GM18870 (cell line): ENCODE data around the gene SUZ12.
A peak's percentile ranks its signal among the peaks of the same experiment; 100 is the strongest.
"Not testable (repeated sequence)": the region's sequence is repeated elsewhere in the genome, so short reads cannot be mapped to it uniquely, and the experiment has no call there.

Source experiments
- ATAC-seq: cut with Tn5 transposase; IDR thresholded peaks from one replicate; pipeline ENCODE4 v1.9.1; 2021; ENCODE audit warnings: moderate library complexity; ENCODE audit not compliant: unreplicated experiment

The SUZ12 gene

GRCh38 chr17:31942396-31942795, 5.6 kb downstream of the SUZ12 start:
- not testable (repeated sequence) for ATAC-seq

DNA sequence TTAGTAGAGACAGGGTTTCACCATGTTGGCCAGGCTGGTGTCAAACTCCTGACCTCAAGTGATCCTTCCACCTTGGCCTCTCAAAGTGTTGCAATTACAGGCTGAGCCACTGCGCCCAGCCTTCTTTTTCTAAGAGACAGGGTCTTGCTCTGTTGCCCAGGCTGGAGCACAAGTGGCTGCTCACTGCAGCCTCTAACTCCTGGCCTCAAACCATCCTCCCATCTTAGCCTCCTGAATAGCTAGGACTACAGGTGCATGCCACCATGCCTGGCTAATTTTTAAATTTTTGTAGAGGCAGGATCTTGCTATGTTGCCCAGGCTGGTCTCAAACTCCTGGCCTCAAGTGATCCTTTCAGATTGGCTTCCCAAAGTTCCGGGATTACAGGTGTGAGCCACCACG, 15.1 kb downstream of the SUZ12 start:
- ATAC-seq, result not testable (repeated sequence)

DNA sequence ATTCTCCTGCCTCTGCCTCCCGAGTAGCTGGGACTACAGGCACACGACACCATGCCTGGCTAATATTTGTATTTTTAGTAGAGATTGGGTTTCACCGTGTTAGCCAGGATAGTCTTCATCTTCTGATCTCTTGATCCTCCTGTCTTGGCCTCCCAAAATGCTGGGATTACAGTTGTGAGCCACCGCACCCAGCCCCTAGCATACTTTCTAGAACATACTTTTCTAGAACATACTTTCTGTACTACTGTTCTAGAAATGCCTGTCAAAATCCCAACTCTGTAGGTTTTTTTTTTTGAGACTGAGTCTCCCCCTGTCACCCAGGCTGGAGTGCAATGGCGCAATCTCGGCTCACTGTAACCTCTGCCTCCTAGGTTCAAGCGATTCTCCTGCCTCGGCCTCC, 27.3 kb downstream of the SUZ12 start:
- ATAC-seq, result not testable (repeated sequence)

GRCh38 chr17:31967648-31968047, 30.8 kb downstream of the SUZ12 start:
- no peak for ATAC-seq

DNA sequence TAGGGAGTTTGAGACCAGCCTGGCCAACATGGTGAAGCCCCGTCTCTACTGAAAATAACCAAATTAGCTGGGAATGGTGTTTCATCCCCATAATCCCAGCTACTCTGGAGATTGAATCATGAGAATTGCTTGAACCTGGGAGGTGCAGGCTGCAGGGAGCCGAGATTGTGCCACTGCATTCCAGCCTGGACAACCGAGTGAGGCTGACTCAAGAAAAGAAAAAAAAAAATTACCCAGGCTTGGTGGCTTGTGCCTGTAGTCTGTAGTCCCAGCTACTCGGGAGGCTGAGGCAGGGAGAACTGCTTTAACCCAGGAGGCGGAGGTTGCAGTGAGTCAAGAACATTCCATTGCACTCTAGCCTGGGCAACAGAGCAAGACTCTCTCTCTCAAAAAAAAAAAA, 33.6 kb downstream of the SUZ12 start:
- not testable (repeated sequence) for ATAC-seq

DNA sequence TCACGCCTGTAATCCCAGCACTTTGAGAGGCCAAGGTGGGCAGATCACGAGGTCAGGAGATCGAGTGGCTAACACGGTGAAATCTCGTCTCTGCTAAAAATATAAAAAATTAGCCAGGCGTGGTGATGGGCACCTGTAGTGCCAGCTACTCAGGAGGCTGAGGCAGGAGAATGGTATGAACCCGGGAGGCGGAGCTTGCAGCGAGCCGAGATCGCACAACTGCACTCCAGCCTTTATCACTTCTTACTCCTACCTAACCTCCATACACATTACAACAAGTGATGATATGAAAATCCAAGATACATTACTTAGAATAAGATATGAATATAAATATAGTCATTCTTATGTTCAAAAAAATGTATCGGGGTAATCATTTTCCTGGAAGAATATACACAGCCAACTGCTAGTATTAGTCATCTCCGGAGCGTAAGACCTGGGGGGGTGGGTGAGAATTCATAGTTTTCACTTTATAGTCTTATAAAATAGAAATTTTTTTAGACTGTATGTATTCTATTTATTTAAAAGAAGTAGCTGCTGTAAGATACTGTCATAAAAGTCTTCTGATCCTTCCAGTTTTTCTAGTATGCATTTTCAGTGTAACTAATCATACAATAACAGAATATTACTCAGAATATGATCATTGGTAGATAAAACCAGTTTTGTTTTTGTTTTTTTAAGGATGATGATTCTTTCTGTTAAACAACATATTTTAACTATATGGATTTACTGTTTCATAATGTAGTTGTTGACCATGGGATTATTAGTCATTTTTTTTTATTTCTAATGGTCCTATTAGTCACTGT, 37.7 kb downstream of the SUZ12 start:
- ATAC-seq, result not testable (repeated sequence)

- not testable (repeated sequence) for ATAC-seq
Measured at GRCh38 chr17:31975391-31975790, 38.6 kb downstream of the SUZ12 start.

GRCh38 chr17:31991821-31992220, 55.0 kb downstream of the SUZ12 start:
- ATAC-seq, result not testable (repeated sequence)

- ATAC-seq, result no peak
Measured at GRCh38 chr17:31997005-31997404, 60.2 kb downstream of the SUZ12 start.

DNA sequence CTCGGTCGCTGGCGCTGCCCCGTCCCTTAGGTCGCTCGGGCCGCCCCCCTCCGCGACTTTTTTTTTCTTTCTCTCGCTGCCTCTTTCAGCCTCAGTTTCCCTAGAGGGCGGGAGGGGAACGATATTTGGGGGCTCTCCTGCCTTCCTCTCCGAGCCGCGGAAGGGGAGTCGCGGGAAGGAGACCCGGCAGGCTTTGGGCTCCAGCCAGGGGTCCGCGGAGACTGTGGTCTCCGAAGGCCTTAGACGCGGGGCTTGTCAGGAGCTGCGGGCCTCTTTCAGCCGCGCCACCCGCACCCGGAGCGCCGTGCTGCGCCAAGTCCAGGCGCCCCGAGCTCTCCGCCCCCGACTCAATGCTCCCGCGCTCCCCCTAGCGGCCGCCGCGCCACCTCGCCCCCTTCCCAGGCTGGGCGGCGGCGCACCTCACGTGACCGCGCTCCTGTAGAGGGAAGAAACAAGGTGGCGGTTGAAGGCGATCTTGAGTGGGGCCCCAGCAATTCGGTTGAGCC, 70.2 kb downstream of the SUZ12 start, which contains the start of gene LRRC37B:
TSS of gene LRRC37B (plus strand) at position 427 of the 506 bp plus-strand sequence. CDS start 14,010 bp downstream, outside the sequence.
- peak; percentile 54 for ATAC-seq

DNA sequence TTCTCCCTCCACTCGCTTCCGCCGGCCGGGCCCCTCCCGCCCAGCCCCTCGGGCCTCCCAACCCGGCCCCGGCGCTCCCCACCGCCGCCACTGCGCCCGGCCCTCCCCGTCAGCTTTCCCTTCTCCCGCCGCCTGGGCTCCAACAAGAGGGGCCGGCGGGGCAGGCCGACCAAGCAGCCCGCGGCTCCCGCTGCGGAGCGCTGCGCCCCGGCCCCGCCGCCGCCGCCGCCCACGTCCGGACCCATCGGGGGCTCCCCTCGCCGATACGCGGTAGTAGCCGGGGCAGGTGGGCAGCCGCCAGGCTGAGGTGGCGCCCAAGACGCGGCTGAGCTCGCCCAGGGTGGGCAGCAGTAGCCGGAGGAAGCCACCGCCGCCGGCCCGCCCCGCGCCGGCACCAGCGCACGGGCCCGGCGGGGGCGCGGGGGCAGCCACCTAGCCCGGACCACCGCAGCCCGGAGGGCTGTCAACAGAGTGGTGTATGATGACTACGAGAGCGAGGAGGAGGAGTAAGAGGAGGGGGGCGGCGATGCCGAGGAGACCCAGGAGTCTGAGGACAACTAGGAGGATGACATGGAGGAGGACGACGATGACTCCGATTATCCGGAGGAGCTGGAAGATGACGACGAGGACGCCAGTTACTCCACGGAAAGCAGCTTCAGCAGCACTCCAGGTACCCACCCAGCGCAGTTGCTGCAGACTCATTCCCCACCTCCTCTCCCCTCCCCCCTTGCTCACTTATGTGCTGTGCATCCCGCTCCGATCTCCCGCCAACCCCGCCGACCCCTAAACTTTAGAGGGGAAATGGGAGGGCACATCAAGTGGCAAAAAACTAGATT, 70.9 kb downstream of the SUZ12 start:
- peak; percentile 19 for ATAC-seq

GRCh38 chr17:32009262-32009542, 72.4 kb downstream of the SUZ12 start:
- no peak for ATAC-seq

GRCh38 chr17:32010114-32010513, 73.3 kb downstream of the SUZ12 start:
- ATAC-seq, result no peak

DNA sequence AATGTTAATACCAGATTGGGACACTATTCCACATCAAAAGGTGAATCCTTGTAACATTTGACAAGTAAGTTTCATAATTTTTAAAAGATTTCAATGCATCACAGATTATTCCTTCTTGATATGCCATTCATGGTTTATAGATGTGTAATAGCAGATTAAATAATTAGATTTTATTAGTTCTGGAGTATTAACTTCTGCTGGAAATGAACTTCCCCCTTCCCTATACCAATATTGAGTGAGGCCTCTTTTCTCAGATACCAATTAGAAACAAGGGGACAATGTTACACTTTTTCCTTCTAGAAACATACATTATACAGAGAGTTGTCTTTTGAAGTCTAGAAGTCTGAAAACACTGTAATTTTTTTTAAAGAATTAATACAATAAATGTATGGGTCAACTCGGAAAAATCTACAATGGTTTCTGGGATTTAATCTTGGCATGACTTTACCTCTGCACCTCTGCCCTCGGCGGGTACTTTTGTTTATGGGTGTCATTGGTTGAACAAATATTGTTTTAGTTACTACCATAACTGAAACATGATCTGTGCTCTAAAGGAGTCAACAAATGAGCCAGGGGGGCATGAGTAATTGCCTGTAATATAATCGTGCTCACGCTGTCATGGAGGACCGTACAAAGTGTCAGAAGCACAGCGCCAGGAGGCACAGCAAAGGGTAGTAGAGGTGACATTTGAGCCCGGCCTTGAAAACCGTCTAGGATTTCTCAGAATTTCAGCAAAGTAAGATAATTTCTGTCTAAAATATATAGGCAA, 78.6 kb downstream of the SUZ12 start:
- ATAC-seq, result no peak

DNA sequence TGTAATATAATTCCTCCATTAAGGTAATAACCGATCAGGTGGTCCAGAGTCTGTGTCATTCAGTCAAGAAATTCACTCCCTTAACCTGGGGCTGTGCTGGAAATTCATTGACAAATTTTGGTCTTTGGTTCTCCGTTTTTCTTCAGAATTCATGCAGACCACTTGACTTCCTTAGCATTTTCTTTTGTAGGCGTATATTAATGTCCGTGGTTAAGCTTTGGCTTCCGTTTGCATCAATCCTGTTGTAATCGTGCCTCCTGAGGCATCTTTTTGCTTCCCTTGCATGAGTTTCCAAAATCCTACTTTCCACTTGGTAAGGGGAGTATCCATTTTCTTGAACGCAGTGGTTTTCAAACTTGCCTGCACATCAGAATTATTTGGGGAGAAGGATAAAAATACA, 79.4 kb downstream of the SUZ12 start:
- no peak for ATAC-seq

DNA sequence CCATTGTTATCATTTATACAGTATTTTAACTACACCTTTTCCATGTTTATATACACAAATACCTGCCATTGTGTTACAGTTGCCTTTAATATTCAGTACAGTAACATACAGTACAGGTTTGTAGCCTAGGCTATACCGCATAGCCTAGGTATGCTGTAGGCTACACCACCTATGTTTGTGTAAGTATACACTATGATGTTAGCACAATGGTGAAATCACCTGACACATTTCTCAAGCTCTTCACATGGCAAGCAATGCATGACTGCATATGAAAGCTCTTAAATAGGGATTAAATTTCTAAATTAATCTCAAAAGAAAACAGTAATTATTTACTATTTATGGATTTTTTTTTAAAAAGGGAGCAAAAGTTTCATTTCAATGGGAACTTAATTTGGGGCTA, 82.4 kb downstream of the SUZ12 start:
- no peak for ATAC-seq

DNA sequence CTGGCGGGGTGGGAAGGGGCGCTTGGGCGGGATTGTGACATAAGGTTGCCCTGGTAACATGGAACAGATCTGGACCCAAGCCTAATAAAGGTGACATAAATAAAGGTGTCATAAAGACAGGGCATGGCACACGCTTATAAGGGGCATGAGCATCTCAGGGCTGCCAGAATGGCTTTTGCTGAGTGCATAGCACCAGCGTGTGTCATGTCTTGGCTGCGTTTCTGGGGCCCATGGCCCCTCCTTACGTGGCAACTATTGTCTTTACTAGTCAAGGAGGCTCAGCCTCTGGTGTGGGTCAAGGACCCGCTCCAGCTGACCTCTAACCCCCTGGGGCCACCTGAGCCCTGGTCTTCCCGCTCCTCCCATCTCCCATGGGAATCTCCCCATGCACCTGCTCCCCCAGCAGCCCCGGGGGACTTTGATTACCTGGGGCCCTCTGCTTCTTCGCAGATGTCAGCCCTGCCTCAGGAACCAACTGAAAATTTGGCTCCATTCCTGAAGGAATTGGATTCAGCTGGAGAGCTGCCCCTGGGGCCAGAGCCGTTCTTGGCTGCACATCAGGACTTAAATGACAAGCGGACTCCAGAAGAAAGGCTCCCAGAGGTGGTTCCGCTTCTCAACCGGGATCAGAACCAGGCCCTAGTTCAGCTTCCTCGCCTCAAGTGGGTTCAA, 84.3 kb downstream of the SUZ12 start:
- ATAC-seq, result no peak

GRCh38 chr17:32021615-32021955, 84.8 kb downstream of the SUZ12 start:
- no peak for ATAC-seq

DNA sequence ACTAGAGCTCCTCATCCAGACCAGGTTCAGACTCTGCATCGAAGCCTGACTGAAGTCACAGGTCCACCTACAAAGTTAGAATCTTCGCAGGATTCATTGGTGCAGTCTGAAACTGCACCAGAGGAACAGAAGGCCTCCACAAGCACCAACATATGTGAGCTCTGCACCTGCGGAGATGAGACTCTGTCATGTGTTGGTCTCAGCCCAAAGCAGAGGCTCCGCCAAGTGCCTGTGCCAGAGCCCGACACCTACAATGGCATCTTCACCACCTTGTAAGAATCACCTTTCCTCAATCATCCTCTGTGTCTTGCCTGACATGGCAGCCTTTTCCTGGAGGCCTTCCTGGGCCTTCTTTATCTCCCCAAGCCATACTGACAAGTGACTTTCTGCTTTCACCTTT, 85.7 kb downstream of the SUZ12 start:
- ATAC-seq, result not testable (repeated sequence)

GRCh38 chr17:32027271-32027670, 90.5 kb downstream of the SUZ12 start:
- ATAC-seq, result not testable (repeated sequence)

GRCh38 chr17:32033223-32033622, 96.4 kb downstream of the SUZ12 start:
- ATAC-seq, result no peak
